Activated naive CD8-positive, alpha-beta T cell treated with anti-CD3 and anti-CD28 coated beads, Interleukin-2, amount 10 ng/mL, durations not matched to agents 7 days and 5 days (primary cell): Measurements from ENCODE around the gene FRRS1. TPM values are rescaled to one million over a fixed set of nuclear protein-coding genes. Genes with fewer than 3 reads are reported as not detected.

Experiments
- ATAC-seq: fragments of 150-1000 bp; cut with Tn5 transposase; one replicate; pipeline ENCODE4 v1.10.0; 2021; ENCODE audit warnings: low read depth, moderate library complexity
- POLR2A ChIA-PET: fragments of 350-600 bp; sonication (Branson Sonifier 250); formaldehyde crosslinking; loops from one replicate; lab custom pipeline; 2021; ENCODE audit warnings: antibody characterized with exemption; lab: Charles Lee
- DNase-seq: peaks from one replicate; pipeline ENCODE4 v3.0.0; 2021
- H3K27ac Mint-ChIP-seq: one replicate; pipeline ENCODE4 v1.8.0; 2022; ENCODE audit warnings: mild to moderate bottlenecking, mixed read lengths
- H3K27me3 Mint-ChIP-seq: one replicate; pipeline ENCODE4 v1.8.0; 2022; ENCODE audit warnings: mild to moderate bottlenecking, moderate library complexity, mixed read lengths
- H3K36me3 Mint-ChIP-seq: one replicate; pipeline ENCODE4 v1.8.0; 2021; ENCODE audit warnings: mild to moderate bottlenecking, mixed read lengths
- H3K4me1 Mint-ChIP-seq: one replicate; pipeline ENCODE4 v1.8.0; 2021; ENCODE audit warnings: mixed read lengths
- H3K4me3 Mint-ChIP-seq: one replicate; pipeline ENCODE4 v1.8.0; 2022; ENCODE audit warnings: mild to moderate bottlenecking, moderate library complexity, mixed read lengths
- H3K9me3 Mint-ChIP-seq: one replicate; pipeline ENCODE4 v1.8.0; 2021; ENCODE audit warnings: mixed read lengths
- total RNA-seq, 2 experiments: library from RNA; stranded (reverse); gene quantifications; one replicate each; pipeline ENCODE4 v1.2.3, GENCODE V29; 2021

Gene FRRS1
- total RNA-seq, 2 experiments from 2014 or later = 4.6 to 4.7 TPM

GRCh38 chr1:99707535-99708142, 58.8 kb downstream of the FRRS1 start:
- peaks cover 4% of the 10 kb centered on the region for H3K4me1 Mint-ChIP-seq
- H3K36me3 Mint-ChIP-seq = peaks cover 3% of the 10 kb centered on the region
- H3K27me3 Mint-ChIP-seq = no peaks in the 10 kb centered on the region
- no peak for ATAC-seq
- no peak overlapping the region for H3K4me3 Mint-ChIP-seq
- POLR2A ChIA-PET = no interaction called here
- H3K27ac Mint-ChIP-seq = no peak overlapping the region
- no peaks in the 10 kb centered on the region for H3K9me3 Mint-ChIP-seq
- peak; percentile 42 for DNase-seq

- POLR2A ChIA-PET = no interaction called here
These were observed 61.0 kb downstream of the FRRS1 start for GRCh38 chr1:99705385-99705784.

DNA sequence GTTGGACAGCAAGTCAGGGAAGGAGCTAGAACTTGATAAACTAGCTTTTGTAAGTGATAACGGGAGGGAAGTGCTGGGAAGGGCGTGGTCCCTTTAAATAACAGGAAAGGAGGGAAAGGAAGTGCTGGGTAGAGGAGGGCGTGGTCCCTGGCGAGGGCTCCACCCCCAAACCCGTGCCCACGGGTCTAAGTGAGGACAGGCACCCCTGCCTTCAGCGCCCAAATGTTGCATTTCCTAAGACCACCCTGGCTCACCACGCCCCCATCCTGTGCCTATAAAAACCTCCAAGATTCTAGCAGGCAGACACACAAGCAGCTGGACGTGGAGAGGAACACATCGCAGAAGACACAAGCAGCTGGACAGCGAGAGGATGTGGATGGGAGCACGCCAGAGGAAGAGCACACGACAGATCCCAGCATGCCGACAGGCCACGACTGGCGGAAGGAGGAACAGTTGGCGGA, 62.0 kb downstream of the FRRS1 start:
- DNase-seq (no peak), ATAC-seq (no peak)
- Mint-ChIP-seq H3K27me3 (peaks cover 9% of the 10 kb centered on the region), H3K27ac (peak overlapping the region; percentile 21), H3K36me3 (peaks cover 3% of the 10 kb centered on the region), H3K4me3 (no peak overlapping the region), H3K9me3 (no peaks in the 10 kb centered on the region), H3K4me1 (peaks cover 2% of the 10 kb centered on the region)
- POLR2A ChIA-PET = no interaction called here

More at GRCh38 chr1:99705385-99705784, 61.0 kb downstream of the FRRS1 start:
- Mint-ChIP-seq H3K36me3 (peaks cover 3% of the 10 kb centered on the region), H3K27me3 (peaks cover 7% of the 10 kb centered on the region), H3K4me3 (no peak overlapping the region), H3K9me3 (no peaks in the 10 kb centered on the region), H3K27ac (no peak overlapping the region), H3K4me1 (peaks cover 4% of the 10 kb centered on the region)
- DNase-seq (no peak), ATAC-seq (no peak)

DNA sequence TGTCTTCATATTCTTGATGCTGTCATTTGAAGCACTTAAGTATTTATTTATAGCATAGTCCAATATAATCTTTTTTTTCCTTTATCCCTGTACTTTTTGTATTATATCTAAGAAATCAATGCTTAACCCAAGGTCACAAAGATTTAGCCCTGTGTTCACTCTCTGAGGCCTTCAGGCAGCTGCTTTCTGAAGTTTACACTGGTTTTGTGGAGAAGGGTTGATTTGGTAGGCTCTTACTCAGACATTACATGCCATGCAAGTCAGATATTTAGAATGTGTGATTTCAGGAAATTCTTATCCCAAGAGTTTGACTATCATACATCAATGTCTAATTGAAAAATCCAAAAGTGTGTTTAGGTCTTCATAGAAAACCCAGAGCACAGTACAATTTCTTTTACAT, 64.2 kb downstream of the FRRS1 start:
- Mint-ChIP-seq H3K9me3 (no peaks in the 10 kb centered on the region), H3K36me3 (no peaks in the 10 kb centered on the region), H3K27me3 (peaks cover 20% of the 10 kb centered on the region), H3K27ac (no peak overlapping the region), H3K4me3 (no peak overlapping the region), H3K4me1 (peaks cover 2% of the 10 kb centered on the region)
- DNase-seq (no peak), ATAC-seq (no peak)
- POLR2A ChIA-PET = no interaction called here

DNA sequence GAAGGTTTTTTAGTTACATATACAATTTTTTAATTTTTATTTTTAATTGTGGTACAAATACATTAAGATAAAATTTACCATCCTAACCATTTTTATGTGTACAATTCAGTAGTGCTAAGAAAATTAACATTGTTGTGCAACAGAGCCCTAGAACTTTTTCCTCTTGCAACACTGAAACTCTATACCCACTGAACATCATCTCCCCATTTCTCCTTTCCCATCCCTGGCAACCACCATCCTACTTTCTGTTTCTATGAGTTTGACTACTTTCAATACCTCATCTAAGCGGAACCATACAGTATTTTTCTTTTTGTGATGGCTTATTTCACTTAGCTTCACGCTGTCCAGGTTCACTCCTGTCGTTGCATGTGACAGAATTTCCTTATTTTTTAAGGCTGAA, 66.4 kb downstream of the FRRS1 start:
- H3K9me3 Mint-ChIP-seq = no peaks in the 10 kb centered on the region
- no peak overlapping the region for H3K27ac Mint-ChIP-seq
- peaks cover 24% of the 10 kb centered on the region for H3K27me3 Mint-ChIP-seq
- DNase-seq (no peak), ATAC-seq (no peak)
- H3K4me1 Mint-ChIP-seq = peaks cover 2% of the 10 kb centered on the region
- POLR2A ChIA-PET = no interaction called here
- no peaks in the 10 kb centered on the region for H3K36me3 Mint-ChIP-seq
- H3K4me3 Mint-ChIP-seq = no peak overlapping the region

DNA sequence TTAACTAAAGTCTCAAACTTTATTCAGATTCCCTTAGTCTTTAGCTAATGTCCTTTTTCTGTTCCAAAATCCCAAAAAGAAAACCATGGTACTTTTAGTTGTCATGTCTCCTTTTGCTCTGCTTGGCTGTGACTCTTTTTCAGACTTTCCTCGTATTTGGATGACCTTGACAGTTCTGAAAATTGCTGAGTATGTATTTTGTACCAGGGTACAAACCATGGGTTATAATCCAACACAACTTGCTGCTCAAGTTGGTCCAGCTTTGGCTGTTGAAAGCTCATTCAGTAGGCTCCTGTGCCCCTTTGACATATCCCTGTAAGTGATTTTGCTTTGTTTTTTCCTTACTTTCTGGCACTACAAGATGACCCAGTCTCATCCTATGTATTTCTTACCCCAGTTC, 68.9 kb downstream of the FRRS1 start:
- DNase-seq = no peak
- Mint-ChIP-seq H3K27ac (no peak overlapping the region), H3K27me3 (peaks cover 29% of the 10 kb centered on the region), H3K9me3 (no peaks in the 10 kb centered on the region), H3K4me1 (no peaks in the 10 kb centered on the region), H3K36me3 (no peaks in the 10 kb centered on the region), H3K4me3 (no peak overlapping the region)
- no peak for ATAC-seq
- POLR2A ChIA-PET = no interaction called here

GRCh38 chr1:99696616-99697015, 69.8 kb downstream of the FRRS1 start:
- POLR2A ChIA-PET = interaction anchor here (0.6 kb wide), 1 partner anchor 368 kb away, joined by 3 read pairs; no protein-coding TSS in a partner anchor
- ATAC-seq (no peak), DNase-seq (no peak)
- Mint-ChIP-seq H3K27me3 (peaks cover 30% of the 10 kb centered on the region), H3K36me3 (no peaks in the 10 kb centered on the region), H3K9me3 (no peaks in the 10 kb centered on the region), H3K4me3 (no peak overlapping the region), H3K4me1 (no peaks in the 10 kb centered on the region), H3K27ac (no peak overlapping the region)

GRCh38 chr1:99691175-99691574, 75.3 kb downstream of the FRRS1 start:
- H3K27ac Mint-ChIP-seq = no peak overlapping the region
- POLR2A ChIA-PET = no interaction called here
- ATAC-seq = no peak
- H3K4me3 Mint-ChIP-seq = no peak overlapping the region
- no peaks in the 10 kb centered on the region for H3K36me3 Mint-ChIP-seq
- no peaks in the 10 kb centered on the region for H3K9me3 Mint-ChIP-seq
- DNase-seq = no peak
- no peaks in the 10 kb centered on the region for H3K4me1 Mint-ChIP-seq
- H3K27me3 Mint-ChIP-seq = peaks cover 26% of the 10 kb centered on the region

DNA sequence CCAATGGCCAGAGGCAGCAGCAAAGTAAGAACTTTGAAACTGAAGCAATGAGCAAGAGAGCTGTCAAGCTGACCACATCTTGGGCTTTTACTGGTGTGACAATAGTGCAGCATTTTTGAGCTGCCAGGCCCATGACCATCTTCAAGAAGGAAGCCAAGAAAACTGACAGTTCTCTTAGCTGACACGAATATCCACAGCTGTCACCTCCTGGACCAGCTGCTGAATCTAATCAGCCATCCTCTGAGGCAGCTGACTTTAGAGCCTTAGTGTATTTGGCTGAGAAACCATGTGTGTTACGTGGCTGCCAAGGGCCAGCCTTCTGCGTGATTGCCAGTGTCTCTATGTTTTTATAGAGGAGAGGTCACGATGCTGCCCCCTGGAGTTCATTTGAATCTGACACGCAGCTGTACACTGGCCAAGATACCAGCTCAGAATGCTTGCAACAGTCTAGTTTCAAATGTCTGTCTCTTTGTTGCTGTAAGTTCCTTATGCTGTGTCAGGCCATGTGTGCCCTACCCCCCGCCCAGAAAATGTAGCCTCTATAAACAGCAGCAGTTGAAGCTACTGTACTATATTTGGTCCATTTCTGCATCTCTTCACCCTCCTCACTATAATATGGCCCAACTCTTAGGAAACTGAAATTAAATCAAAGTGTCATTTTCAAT, 80.8 kb downstream of the FRRS1 start:
- Mint-ChIP-seq H3K27ac (no peak overlapping the region), H3K27me3 (peaks cover 17% of the 10 kb centered on the region), H3K4me3 (no peak overlapping the region), H3K4me1 (no peaks in the 10 kb centered on the region), H3K36me3 (no peaks in the 10 kb centered on the region), H3K9me3 (no peaks in the 10 kb centered on the region)
- peak; percentile 67 for ATAC-seq
- DNase-seq = peak; percentile 30
- POLR2A ChIA-PET = no interaction called here

- no peak for ATAC-seq
- Mint-ChIP-seq H3K27ac (no peak overlapping the region), H3K27me3 (peaks cover 10% of the 10 kb centered on the region), H3K9me3 (no peaks in the 10 kb centered on the region), H3K36me3 (no peaks in the 10 kb centered on the region), H3K4me1 (no peaks in the 10 kb centered on the region), H3K4me3 (no peak overlapping the region)
- no peak for DNase-seq
- POLR2A ChIA-PET = no interaction called here
These were observed 84.1 kb downstream of the FRRS1 start for GRCh38 chr1:99682291-99682751.

- Mint-ChIP-seq H3K27ac (no peak overlapping the region), H3K27me3 (peaks cover 9% of the 10 kb centered on the region), H3K9me3 (no peaks in the 10 kb centered on the region), H3K4me1 (no peaks in the 10 kb centered on the region), H3K36me3 (no peaks in the 10 kb centered on the region), H3K4me3 (no peak overlapping the region)
- DNase-seq (no peak), ATAC-seq (no peak)
- POLR2A ChIA-PET = no interaction called here
These were observed 84.9 kb downstream of the FRRS1 start for GRCh38 chr1:99681583-99681982.

GRCh38 chr1:99680270-99680669, 86.2 kb downstream of the FRRS1 start:
- POLR2A ChIA-PET = no interaction called here

DNA sequence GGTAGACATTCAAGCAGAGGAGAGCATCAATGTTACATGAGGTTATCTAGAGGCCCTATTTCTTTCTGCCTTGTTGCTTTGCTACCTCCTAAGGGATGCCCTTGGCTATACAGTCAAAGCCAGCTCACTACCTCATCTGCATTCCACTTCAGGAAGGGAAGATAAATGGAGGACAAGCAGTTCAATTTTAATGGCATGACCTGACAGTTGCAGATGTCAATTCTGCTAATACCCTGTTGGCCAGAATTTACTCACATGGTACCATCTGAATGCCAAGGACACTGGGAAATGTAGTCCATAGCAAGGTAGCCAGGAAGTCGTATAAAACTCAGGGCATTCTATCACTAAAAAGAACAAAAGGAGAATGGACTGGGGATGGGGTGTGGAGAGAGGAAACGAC, 89.0 kb downstream of the FRRS1 start:
- Mint-ChIP-seq H3K4me1 (no peaks in the 10 kb centered on the region), H3K27me3 (peaks cover 15% of the 10 kb centered on the region), H3K36me3 (no peaks in the 10 kb centered on the region), H3K27ac (no peak overlapping the region), H3K9me3 (no peaks in the 10 kb centered on the region), H3K4me3 (no peak overlapping the region)
- DNase-seq (no peak), ATAC-seq (no peak)
- POLR2A ChIA-PET = no interaction called here

More at GRCh38 chr1:99680270-99680669, 86.2 kb downstream of the FRRS1 start:
- Mint-ChIP-seq H3K4me3 (no peak overlapping the region), H3K9me3 (no peaks in the 10 kb centered on the region), H3K36me3 (no peaks in the 10 kb centered on the region), H3K27me3 (peaks cover 11% of the 10 kb centered on the region), H3K4me1 (no peaks in the 10 kb centered on the region), H3K27ac (no peak overlapping the region)
- ATAC-seq (no peak), DNase-seq (no peak)

GRCh38 chr1:99676876-99677275, 89.6 kb downstream of the FRRS1 start:
- no peak for ATAC-seq
- no peak for DNase-seq
- Mint-ChIP-seq H3K4me3 (no peak overlapping the region), H3K9me3 (no peaks in the 10 kb centered on the region), H3K4me1 (no peaks in the 10 kb centered on the region), H3K27ac (no peak overlapping the region), H3K36me3 (no peaks in the 10 kb centered on the region), H3K27me3 (peaks cover 17% of the 10 kb centered on the region)
- POLR2A ChIA-PET = no interaction called here
